DOHH2 (cell line): ENCODE measurements around the gene SLC23A3.

Experiments
- H3F3A ChIP-seq: fragments of 200-600 bp; sonication (generic), shearing (Covaris generic); 2 replicates; pipeline ENCODE4 v1.6.0; 2016; ENCODE audit warnings: antibody characterized with exemption, mild to moderate bottlenecking; ENCODE audit not compliant: control insufficient read depth, insufficient read depth
- H3K27ac ChIP-seq: fragments of 200-600 bp; sonication (generic); 2 replicates; pipeline ENCODE4 v1.5.1; 2014; ENCODE audit warnings: low read depth, mild to moderate bottlenecking, low read length, moderate library complexity
- H3K27me3 ChIP-seq: fragments of 200-600 bp; sonication (generic); 2 replicates; pipeline ENCODE4 v1.6.1; 2014; ENCODE audit warnings: mild to moderate bottlenecking, low read length, mixed read lengths; ENCODE audit not compliant: control insufficient read depth
- H3K36me3 ChIP-seq: fragments of 200-600 bp; sonication (generic); 2 replicates; pipeline ENCODE4 v1.6.1; 2014; ENCODE audit warnings: mild to moderate bottlenecking, low read length, moderate library complexity, mixed read lengths; ENCODE audit not compliant: control insufficient read depth
- H3K4me1 ChIP-seq: fragments of 200-600 bp; sonication (generic); 2 replicates; pipeline ENCODE4 v1.6.1; 2014; ENCODE audit warnings: mild to moderate bottlenecking, low read length, mixed read lengths; ENCODE audit not compliant: control insufficient read depth
- H3K4me2 ChIP-seq: fragments of 200-600 bp; sonication (generic); 2 replicates; pipeline ENCODE4 v1.6.0; 2014; ENCODE audit warnings: mild to moderate bottlenecking, low read length, moderate library complexity
- H3K4me3 ChIP-seq: fragments of 200-600 bp; sonication (generic); 2 replicates; pipeline ENCODE4 v1.5.1; 2014; ENCODE audit warnings: mild to moderate bottlenecking, low read length, mixed read lengths
- H3K79me2 ChIP-seq: fragments of 200-600 bp; sonication (generic); 2 replicates; pipeline ENCODE4 v1.6.1; 2014; ENCODE audit warnings: mild to moderate bottlenecking, low read length, mixed read lengths; ENCODE audit not compliant: control insufficient read depth
- H3K9me2 ChIP-seq: fragments of 200-600 bp; sonication (generic); replicated peaks from 2 replicates; pipeline ENCODE4 v1.6.1; 2014; ENCODE audit warnings: mild to moderate bottlenecking, low read length, mixed read lengths; ENCODE audit not compliant: control insufficient read depth
- H3K9me3 ChIP-seq: fragments of 200-600 bp; sonication (generic); 2 replicates; pipeline ENCODE4 v1.6.1; 2014; ENCODE audit warnings: antibody characterized with exemption, low read length, mixed read lengths; ENCODE audit not compliant: control insufficient read depth, insufficient read depth
- H4K20me1 ChIP-seq: fragments of 200-600 bp; sonication (generic); 2 replicates; pipeline ENCODE4 v1.6.0; 2014; ENCODE audit warnings: low read depth, mild to moderate bottlenecking, antibody characterized with exemption, low read length, moderate library complexity; ENCODE audit not compliant: control insufficient read depth, insufficient read depth
- CTCF ChIP-seq: fragments of 200-600 bp; sonication (generic); IDR thresholded peaks from one replicate; pipeline ENCODE4 v1.5.1; 2014; ENCODE audit warnings: antibody characterized with exemption, mild to moderate bottlenecking, low read depth, low read length; ENCODE audit not compliant: poor library complexity, severe bottlenecking
- EZH2phosphoT487 ChIP-seq: fragments of 200-600 bp; sonication (generic); IDR thresholded peaks from 2 replicates; pipeline ENCODE4 v1.6.1; 2017; ENCODE audit warnings: borderline replicate concordance, mild to moderate bottlenecking, antibody characterized with exemption, low read length, moderate library complexity, mixed read lengths

Gene SLC23A3

GRCh38 chr2:219140722-219141121 lies 29.1 kb downstream of the SLC23A3 start:
- Histone ChIP-seq H3K79me2 (no peaks in the 10 kb centered on the region), H3K9me3 (no peaks in the 10 kb centered on the region), H3F3A (no peaks in the 10 kb centered on the region), H3K4me1 (no peaks in the 10 kb centered on the region), H3K27me3 (no peaks in the 10 kb centered on the region), H3K9me2 (no peaks in the 10 kb centered on the region), H3K27ac (no peak overlapping the region), H4K20me1 (no peaks in the 10 kb centered on the region), H3K4me3 (no peak overlapping the region), H3K4me2 (no peak overlapping the region), H3K36me3 (peaks cover 19% of the 10 kb centered on the region)
- TF ChIP-seq EZH2phosphoT487 (no peak), CTCF (no peak)

GRCh38 chr2:219133976-219134375 lies 35.9 kb downstream of the SLC23A3 start:
- H3K27ac ChIP-seq, result no peak overlapping the region
- no peaks in the 10 kb centered on the region for H3K9me2 ChIP-seq
- H3F3A ChIP-seq, result no peaks in the 10 kb centered on the region

GRCh38 chr2:219131744-219132143 lies 38.1 kb downstream of the SLC23A3 start:
- H4K20me1 ChIP-seq, result no peaks in the 10 kb centered on the region

More at GRCh38 chr2:219133976-219134375, 35.9 kb downstream of the SLC23A3 start:
- no peak for TF ChIP-seq EZH2phosphoT487
- no peak for TF ChIP-seq CTCF
- H3K9me3 ChIP-seq, result no peaks in the 10 kb centered on the region
- no peaks in the 10 kb centered on the region for H3K36me3 ChIP-seq
- H3K4me1 ChIP-seq, result no peaks in the 10 kb centered on the region
- no peaks in the 10 kb centered on the region for H3K27me3 ChIP-seq
- H4K20me1 ChIP-seq, result no peaks in the 10 kb centered on the region
- H3K4me3 ChIP-seq, result no peak overlapping the region
- H3K4me2 ChIP-seq, result no peak overlapping the region
- no peaks in the 10 kb centered on the region for H3K79me2 ChIP-seq

More at GRCh38 chr2:219131744-219132143, 38.1 kb downstream of the SLC23A3 start:
- Histone ChIP-seq H3K79me2 (no peaks in the 10 kb centered on the region), H3F3A (no peaks in the 10 kb centered on the region), H3K4me1 (no peaks in the 10 kb centered on the region), H3K36me3 (no peaks in the 10 kb centered on the region), H3K4me3 (no peak overlapping the region), H3K9me3 (no peaks in the 10 kb centered on the region), H3K9me2 (no peaks in the 10 kb centered on the region), H3K27me3 (no peaks in the 10 kb centered on the region), H3K4me2 (no peak overlapping the region), H3K27ac (no peak overlapping the region)
- TF ChIP-seq CTCF, result no peak
- TF ChIP-seq EZH2phosphoT487, result no peak
